Gastrocnemius medialis (tissue), 4 donors: ENCODE measurements around the gene APBA1. TPM values are rescaled to one million over a fixed set of nuclear protein-coding genes. Genes with fewer than 3 reads are reported as not detected.

ENCODE experiments used
- ATAC-seq, 2 donors: fragments of 150-250 bp; one replicate each; pipeline ENCODE4 v1.9.1; 2016
- DNase-seq, 2 donors: peaks; one replicate each; pipeline ENCODE4 v3.0.0-alpha.2; 2019
- H3K27ac ChIP-seq, 4 donors: fragments of 200-600 bp; sonication (generic); 1 replicate in 1 of 4; 2 replicates in 3 of 4; pipeline ENCODE4 v1.5.1; 2016 to 2018; ENCODE audit warnings: mild to moderate bottlenecking in 2 of 4, moderate library complexity in 1 of 4
- H3K27me3 ChIP-seq, 3 donors: fragments of 200-600 bp; sonication (generic) in 2 of 3; 1 replicate in 1 of 3; 2 replicates in 2 of 3; pipeline versions ENCODE4 v1.5.1 to v1.6.0; 2016 to 2019; ENCODE audit warnings: mild to moderate bottlenecking in 1 of 3, moderate library complexity in 1 of 3
- H3K36me3 ChIP-seq, 2 donors: fragments of 200-600 bp; sonication (generic) in 1 of 2; one replicate each; pipeline ENCODE4 v1.5.1; 2017 to 2018
- H3K4me1 ChIP-seq, 2 donors: fragments of 200-600 bp; sonication (generic) in 1 of 2; one replicate each; pipeline ENCODE4 v1.5.1; 2016 to 2017; ENCODE audit warnings: mild to moderate bottlenecking in 2 of 2
- H3K4me3 ChIP-seq, 4 donors: fragments of 200-600 bp; sonication (generic) in 3 of 4; 1 replicate in 1 of 4; 2 replicates in 3 of 4; pipeline ENCODE4 v1.5.1; 2016 to 2019; ENCODE audit warnings: mild to moderate bottlenecking in 2 of 4
- H3K9me3 ChIP-seq, 3 donors: fragments of 200-600 bp; sonication (generic) in 2 of 3; 1 replicate in 1 of 3; 2 replicates in 2 of 3; pipeline ENCODE4 v1.5.1; 2016 to 2019
- POLR2A ChIP-seq, 2 donors: fragments of 450-650 bp; IDR thresholded peaks; one replicate each; pipeline ENCODE4 v1.6.1; 2017; ENCODE audit warnings: antibody characterized with exemption in 2 of 2, mild to moderate bottlenecking in 2 of 2, moderate library complexity in 2 of 2
- in situ Hi-C, 4 donors: fragments of 200-750 bp; cut with MboI; loops; one replicate each; pipeline versions ENCODE4 v1.15.0 to v1.8.0; 2017; ENCODE audit warnings: low sequenced_read_pairs in 4 of 4
- intact Hi-C: fragments of 100-400 bp; cut with DNase I; formaldehyde crosslinking; loops from one replicate; pipeline ENCODE4 v1.15.1; 2023; ENCODE audit warnings: low total_unique reads
- total RNA-seq, 4 donors: library from RNA; depleted of rRNA; stranded (reverse); fragments of >200 nt; gene quantifications; one replicate each; pipeline versions ENCODE4 v1.1.0 to v1.2.3, GENCODE V29; 2016
- TF ChIP-seq, protein P1 (sequence below), 5 experiments: fragments of 450-650 bp in 3 of 5; fragments of 200-600 bp in 2 of 5; sonication (generic) in 2 of 5; IDR thresholded peaks in 4 of 5; conservative IDR thresholded peaks in 1 of 5; 1 replicate in 4 of 5; 2 replicates in 1 of 5; pipeline ENCODE4 v1.5.1; 2016 to 2019; ENCODE audit warnings: antibody characterized with exemption in 5 of 5, mild to moderate bottlenecking in 3 of 5, moderate library complexity in 3 of 5

APBA1 gene
- total RNA-seq, 4 donors from 2014 or later: 0.61 to 2.3 (median 1.4) TPM

DNA sequence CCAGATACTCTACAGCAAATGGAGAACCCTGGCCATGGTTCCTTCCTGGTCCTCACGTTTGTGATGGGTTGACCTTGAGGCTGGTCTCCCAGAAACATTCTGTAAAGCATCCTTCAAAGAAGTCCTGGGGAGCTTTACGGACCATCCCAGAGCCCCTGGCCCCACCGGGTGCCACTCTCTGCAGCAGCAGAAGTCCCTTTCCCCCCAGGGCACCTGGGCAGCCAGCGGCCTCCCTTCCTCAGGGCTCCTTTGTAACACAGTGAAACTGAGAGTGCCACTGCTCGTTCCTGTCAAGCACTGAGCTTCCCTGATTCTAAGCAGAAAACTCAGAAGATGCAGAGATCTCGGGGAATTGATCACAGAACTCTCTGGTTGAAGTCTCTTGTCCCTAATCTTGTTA is 242.9 kb downstream of the APBA1 start:
- DNase-seq (no peak), ATAC-seq (no peak)
- intact Hi-C loops: loop anchor here (10.0 kb wide), 1 partner anchor 496 kb away; no protein-coding TSS in a partner anchor
- H3K9me3 ChIP-seq: no peaks in the 10 kb centered on the region
- no peak overlapping the region for H3K4me3 ChIP-seq
- H3K27me3 ChIP-seq: no peaks in the 10 kb centered on the region
- H3K4me1 ChIP-seq: no peaks in the 10 kb centered on the region
- no peak overlapping the region for H3K27ac ChIP-seq
- TF ChIP-seq, protein P1, sequence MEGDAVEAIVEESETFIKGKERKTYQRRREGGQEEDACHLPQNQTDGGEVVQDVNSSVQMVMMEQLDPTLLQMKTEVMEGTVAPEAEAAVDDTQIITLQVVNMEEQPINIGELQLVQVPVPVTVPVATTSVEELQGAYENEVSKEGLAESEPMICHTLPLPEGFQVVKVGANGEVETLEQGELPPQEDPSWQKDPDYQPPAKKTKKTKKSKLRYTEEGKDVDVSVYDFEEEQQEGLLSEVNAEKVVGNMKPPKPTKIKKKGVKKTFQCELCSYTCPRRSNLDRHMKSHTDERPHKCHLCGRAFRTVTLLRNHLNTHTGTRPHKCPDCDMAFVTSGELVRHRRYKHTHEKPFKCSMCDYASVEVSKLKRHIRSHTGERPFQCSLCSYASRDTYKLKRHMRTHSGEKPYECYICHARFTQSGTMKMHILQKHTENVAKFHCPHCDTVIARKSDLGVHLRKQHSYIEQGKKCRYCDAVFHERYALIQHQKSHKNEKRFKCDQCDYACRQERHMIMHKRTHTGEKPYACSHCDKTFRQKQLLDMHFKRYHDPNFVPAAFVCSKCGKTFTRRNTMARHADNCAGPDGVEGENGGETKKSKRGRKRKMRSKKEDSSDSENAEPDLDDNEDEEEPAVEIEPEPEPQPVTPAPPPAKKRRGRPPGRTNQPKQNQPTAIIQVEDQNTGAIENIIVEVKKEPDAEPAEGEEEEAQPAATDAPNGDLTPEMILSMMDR (IDR thresholded peaks at IDR 0.05 in 4 of 5, conservative IDR thresholded peaks at IDR 0.05 in 1 of 5): no peak
- in situ Hi-C loops: loop anchor here in 3 of 4 donors (10.0 kb wide), 3 partner anchors 116 to 496 kb away; no protein-coding TSS in a partner anchor
- no peaks in the 10 kb centered on the region for H3K36me3 ChIP-seq

DNA sequence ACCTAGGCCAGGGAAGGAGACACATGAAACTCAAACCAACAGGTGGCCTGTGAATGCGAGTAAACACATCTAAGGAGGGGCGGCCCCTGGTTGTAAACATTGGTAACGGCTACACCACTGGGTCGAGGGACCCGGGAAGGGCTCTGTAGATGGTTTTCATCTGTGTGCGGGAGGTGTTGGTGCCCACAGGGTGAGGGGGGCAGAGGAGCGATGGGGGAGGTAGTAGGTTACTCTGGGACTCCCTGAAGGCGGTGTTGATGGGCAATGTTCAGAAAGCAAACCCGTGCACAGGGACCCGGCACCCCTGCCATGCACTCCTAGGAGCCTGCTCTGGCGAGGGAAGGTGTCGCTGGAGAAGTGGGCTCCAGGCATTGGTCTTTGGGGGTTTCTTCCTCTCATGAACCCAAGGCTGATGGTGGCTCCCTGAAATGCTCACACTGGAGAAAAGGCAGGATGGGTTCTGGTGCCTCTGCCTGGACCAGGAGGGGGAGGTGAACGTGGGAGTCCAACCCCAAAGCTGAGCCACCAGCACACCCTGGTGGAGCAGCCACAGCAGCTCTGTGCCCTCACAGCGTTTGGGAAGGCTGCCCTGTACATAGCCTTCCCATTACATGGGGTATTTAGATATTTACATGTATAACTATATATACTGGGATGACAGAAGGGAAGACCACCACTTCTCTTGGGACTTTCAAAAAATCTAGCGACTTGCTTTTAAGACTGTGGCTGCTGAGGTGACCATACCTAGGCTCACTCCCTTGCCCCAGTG is 244.0 kb downstream of the APBA1 start:
- H3K36me3 ChIP-seq: no peaks in the 10 kb centered on the region
- H3K9me3 ChIP-seq: no peaks in the 10 kb centered on the region
- H3K4me1 ChIP-seq: no peaks in the 10 kb centered on the region
- TF ChIP-seq POLR2A (IDR thresholded peaks at IDR 0.05): no peak
- TF ChIP-seq, protein P1 (IDR thresholded peaks at IDR 0.05 in 4 of 5, conservative IDR thresholded peaks at IDR 0.05 in 1 of 5): no peak
- ATAC-seq (no peak), DNase-seq (no peak)
- intact Hi-C loops (loop anchor here (10.0 kb wide), 1 partner anchor 497 kb away; no protein-coding TSS in a partner anchor), in situ Hi-C loops (loop anchor here in 3 of 4 donors (10.0 kb wide), 3 partner anchors 117 to 497 kb away; no protein-coding TSS in a partner anchor)
- H3K4me3 ChIP-seq: no peak overlapping the region
- no peaks in the 10 kb centered on the region for H3K27me3 ChIP-seq
- no peak overlapping the region for H3K27ac ChIP-seq

DNA sequence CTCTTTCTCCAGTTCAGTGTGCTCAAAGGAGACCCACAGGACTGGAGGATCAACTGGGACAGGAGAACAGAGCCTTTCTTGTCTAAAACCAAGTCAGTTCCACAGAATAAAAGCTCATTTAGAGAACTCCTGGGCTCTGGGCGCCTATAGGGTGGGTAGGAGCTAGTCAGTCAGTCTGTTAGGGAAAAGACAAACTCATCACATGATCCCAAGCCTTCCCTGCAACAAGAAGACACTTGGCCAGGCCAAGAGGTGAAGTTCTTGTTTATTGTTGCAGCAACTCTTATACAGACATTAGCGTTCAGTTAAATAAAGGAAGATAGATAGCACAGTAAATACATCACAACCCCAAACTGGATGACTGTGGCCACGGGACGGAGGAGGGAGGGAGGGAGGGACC is 244.9 kb downstream of the APBA1 start:
- no peaks in the 10 kb centered on the region for H3K4me1 ChIP-seq
- no peak overlapping the region for H3K4me3 ChIP-seq
- intact Hi-C loops: loop anchor here (10.0 kb wide), 1 partner anchor 498 kb away; no protein-coding TSS in a partner anchor
- DNase-seq (no peak), ATAC-seq (no peak)
- TF ChIP-seq POLR2A (IDR thresholded peaks at IDR 0.05): no peak
- TF ChIP-seq, protein P1 (IDR thresholded peaks at IDR 0.05 in 4 of 5, conservative IDR thresholded peaks at IDR 0.05 in 1 of 5): no peak
- H3K36me3 ChIP-seq: no peaks in the 10 kb centered on the region
- H3K27ac ChIP-seq: no peak overlapping the region
- no peaks in the 10 kb centered on the region for H3K27me3 ChIP-seq
- in situ Hi-C loops: loop anchor here in 3 of 4 donors (10.0 kb wide), 3 partner anchors 118 to 498 kb away; no protein-coding TSS in a partner anchor
- no peaks in the 10 kb centered on the region for H3K9me3 ChIP-seq

DNA sequence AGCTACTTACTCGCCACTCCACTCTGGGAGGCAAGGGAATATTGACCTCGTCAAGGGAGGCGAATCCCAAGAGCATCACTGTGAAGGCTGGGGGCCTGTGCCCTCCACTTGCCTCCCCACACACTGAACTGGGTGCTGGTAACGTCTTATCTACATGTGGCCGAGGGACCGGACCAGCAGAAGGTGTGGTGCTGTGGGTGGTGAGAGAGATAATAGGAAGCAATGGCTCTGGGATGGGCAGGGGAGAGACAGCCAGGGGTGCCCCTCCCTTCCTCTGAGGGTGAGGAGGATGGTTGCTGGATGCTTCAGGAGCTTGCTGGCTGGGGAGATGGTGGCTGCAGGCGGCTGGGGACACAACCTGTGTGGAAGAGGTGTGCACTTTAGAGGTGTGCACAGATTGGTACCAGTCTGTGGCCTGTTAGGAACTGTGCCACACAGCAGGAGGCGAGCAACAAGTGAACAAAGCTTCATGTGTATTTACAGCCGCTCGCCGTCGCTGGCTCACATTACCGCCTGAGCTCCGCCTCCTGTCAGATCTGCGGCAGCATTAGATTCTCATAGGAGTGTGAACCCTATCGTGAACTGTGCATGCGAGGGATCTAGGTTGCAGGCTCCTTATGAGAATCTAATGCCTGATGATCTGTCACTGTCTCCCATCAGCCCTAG is 246.9 kb downstream of the APBA1 start:
- Histone ChIP-seq H3K36me3 (no peaks in the 10 kb centered on the region), H3K27me3 (no peaks in the 10 kb centered on the region), H3K9me3 (no peaks in the 10 kb centered on the region), H3K4me1 (no peaks in the 10 kb centered on the region), H3K27ac (no peak overlapping the region), H3K4me3 (no peak overlapping the region)
- TF ChIP-seq, protein P1 (IDR thresholded peaks at IDR 0.05 in 4 of 5, conservative IDR thresholded peaks at IDR 0.05 in 1 of 5): no peak
- TF ChIP-seq POLR2A (IDR thresholded peaks at IDR 0.05): no peak
- intact Hi-C loops: loop anchor here (10.0 kb wide), 1 partner anchor 500 kb away; no protein-coding TSS in a partner anchor
- DNase-seq: no peak
- no peak for ATAC-seq
- in situ Hi-C loops: loop anchor here in 3 of 4 donors (10.0 kb wide), 3 partner anchors 120 to 500 kb away; no protein-coding TSS in a partner anchor
